Measurements from ENCODE around the gene PLEKHG7. TPM values are rescaled to one million over a fixed set of nuclear protein-coding genes. Genes with fewer than 3 reads are reported as not detected.

PLEKHG7 gene
- total and polyA plus RNA-seq, 4 donors = 0.08 to 0.28 (median 0.13) TPM

- Histone ChIP-seq H3K4me3 (ENCODE audit: low read depth in 1 of 3, low read length in 3 of 3) (no peak overlapping the region), H3K9me3 (ENCODE audit: control insufficient read depth in 4 of 4, low read length in 3 of 4) (no peaks in the 10 kb centered on the region), H3K4me1 (ENCODE audit: control insufficient read depth in 4 of 4, insufficient read depth in 4 of 4, low read length in 3 of 4) (peaks cover 0 to 6% (median 2%) of the 10 kb centered on the region in 4 donors), H3K27me3 (ENCODE audit: control insufficient read depth in 4 of 4, insufficient read depth in 4 of 4, low read length in 3 of 4) (no peaks in the 10 kb centered on the region), H3K36me3 (ENCODE audit: control insufficient read depth in 4 of 4, insufficient read depth in 3 of 4, low read depth in 1 of 4, low read length in 3 of 4) (no peaks in the 10 kb centered on the region), H3K9ac (ENCODE audit: low read depth in 1 of 2, low read length in 2 of 2) (no peak overlapping the region), H3K27ac (ENCODE audit: low read depth in 1 of 2, low read length in 2 of 2) (no peak overlapping the region)
- 91% methylated on average over 5 of the region's 5 CpGs for WGBS
- TF ChIP-seq GABPA (IDR thresholded peaks at IDR 0.05 in 1 of 2, conservative IDR thresholded peaks at IDR 0.05 in 1 of 2) (no peak), HNF4A (conservative IDR thresholded peaks at IDR 0.05) (no peak), NR2F2 (IDR thresholded peaks at IDR 0.05) (no peak), ATF3 (IDR thresholded peaks at IDR 0.05) (no peak), RXRA (IDR thresholded peaks at IDR 0.05) (no peak), TAF1 (conservative IDR thresholded peaks at IDR 0.05) (no peak), RAD21 (IDR thresholded peaks at IDR 0.05) (no peak), REST (IDR thresholded peaks at IDR 0.05) (no peak), YY1 (IDR thresholded peaks at IDR 0.05) (no peak), ZBTB33 (IDR thresholded peaks at IDR 0.05) (no peak), FOXA1 (IDR thresholded peaks at IDR 0.05) (no peak), CTCF (IDR thresholded peaks at IDR 0.05; ENCODE audit: low read depth, low read length, missing input control) (no peak), FOXA2 (IDR thresholded peaks at IDR 0.05) (no peak), EGR1 (IDR thresholded peaks at IDR 0.05; ENCODE audit: low read depth in 2 of 2) (no peak), JUND (IDR thresholded peaks at IDR 0.05) (no peak), MAX (IDR thresholded peaks at IDR 0.05) (no peak), HNF4G (IDR thresholded peaks at IDR 0.05) (no peak)
- DNase-seq (ENCODE audit: low spot score) = no peak
These were observed 62.0 kb downstream of the PLEKHG7 start for GRCh38 chr12:92764831-92765230.

GRCh38 chr12:92765871-92766270 lies 63.1 kb downstream of the PLEKHG7 start:
- WGBS = 57% methylated on average over 1 of the region's 1 CpG
- peaks cover 0 to 7% (median 2%) of the 10 kb centered on the region in 4 donors for H3K4me1 ChIP-seq (ENCODE audit: control insufficient read depth in 4 of 4, insufficient read depth in 4 of 4, low read length in 3 of 4)
- TF ChIP-seq HNF4G (IDR thresholded peaks at IDR 0.05) = no peak
- TF ChIP-seq EGR1 (IDR thresholded peaks at IDR 0.05; ENCODE audit: low read depth in 2 of 2) = no peak
- no peak for TF ChIP-seq FOXA1 (IDR thresholded peaks at IDR 0.05)
- TF ChIP-seq RAD21 (IDR thresholded peaks at IDR 0.05) = no peak
- TF ChIP-seq NR2F2 (IDR thresholded peaks at IDR 0.05) = no peak
- TF ChIP-seq FOXA2 (IDR thresholded peaks at IDR 0.05) = no peak
- TF ChIP-seq ZBTB33 (IDR thresholded peaks at IDR 0.05) = no peak
- no peak for TF ChIP-seq REST (IDR thresholded peaks at IDR 0.05)
- peak; percentile 24 for TF ChIP-seq SP1 (IDR thresholded peaks at IDR 0.05)
- TF ChIP-seq HNF4A (conservative IDR thresholded peaks at IDR 0.05) = peak; percentile 57 to 70
- no peak for TF ChIP-seq TAF1 (conservative IDR thresholded peaks at IDR 0.05)
- TF ChIP-seq YY1 (IDR thresholded peaks at IDR 0.05) = no peak
- TF ChIP-seq GABPA (IDR thresholded peaks at IDR 0.05 in 1 of 2, conservative IDR thresholded peaks at IDR 0.05 in 1 of 2) = no peak
- TF ChIP-seq RXRA (IDR thresholded peaks at IDR 0.05) = no peak

More at GRCh38 chr12:92765871-92766270, 63.1 kb downstream of the PLEKHG7 start:
- Histone ChIP-seq H3K9ac (ENCODE audit: low read depth in 1 of 2, low read length in 2 of 2) (no peak overlapping the region), H3K36me3 (ENCODE audit: control insufficient read depth in 4 of 4, insufficient read depth in 3 of 4, low read depth in 1 of 4, low read length in 3 of 4) (no peaks in the 10 kb centered on the region), H3K4me3 (ENCODE audit: low read depth in 1 of 3, low read length in 3 of 3) (no peak overlapping the region), H3K9me3 (ENCODE audit: control insufficient read depth in 4 of 4, low read length in 3 of 4) (no peaks in the 10 kb centered on the region), H3K27ac (ENCODE audit: low read depth in 1 of 2, low read length in 2 of 2) (no peak overlapping the region), H3K27me3 (ENCODE audit: control insufficient read depth in 4 of 4, insufficient read depth in 4 of 4, low read length in 3 of 4) (no peaks in the 10 kb centered on the region)
- no peak for DNase-seq (ENCODE audit: low spot score)
